GM12878 (cell line): ENCODE results near the gene CDH4. TPM values are rescaled to one million over a fixed set of nuclear protein-coding genes. Genes with fewer than 3 reads are reported as not detected.

Experiments
- ATAC-seq: fragments of 200-7000 bp; cut with Tn5 transposase; 3 replicates; pipeline ENCODE4 v1.9.1; 2020; ENCODE audit warnings: mild to moderate bottlenecking, moderate library complexity
- BruUV-seq: library from RNA; stranded (reverse); fragments of 400-500 nt; replicated peaks from 2 replicates; lab custom pipeline; 2021; lab: Mats Ljungman, UMichigan
- CTCF ChIA-PET: fragments of 300-600 bp; sonication (Branson Sonifier 250); formaldehyde crosslinking; extraction: SDS; loops from one replicate; lab custom pipeline; 2021; ENCODE audit warnings: inconsistent platforms; lab: Yijun Ruan, JAX
- POLR2A ChIA-PET: fragments of 350-600 bp; formaldehyde crosslinking; extraction: SDS; loops from one replicate; lab custom pipeline; 2021; ENCODE audit warnings: inconsistent platforms; lab: Charles Lee
- RAD21 ChIA-PET: fragments of 300-600 bp; sonication (Branson Sonifier 250); formaldehyde crosslinking; loops from one replicate; lab custom pipeline; 2023; ENCODE audit warnings: antibody characterized with exemption; ENCODE audit not compliant: unreplicated experiment; lab: Charles Lee
- SMC1A ChIA-PET: fragments of 300-600 bp; sonication (Branson Sonifier 250); formaldehyde crosslinking; loops from one replicate; lab custom pipeline; 2023; ENCODE audit not compliant: unreplicated experiment, uncharacterized antibody; lab: Charles Lee
- DNase-seq: peaks from one replicate; pipeline ENCODE4 v3.0.0-alpha.2; 2011; ENCODE audit warnings: low read depth, low spot score
- FAIRE-seq: peaks from 3 replicates; lab custom pipeline; 2011; peaks lifted over from hg19 to GRCh38; lab: Jason Lieb, UNC
- H2AFZ ChIP-seq: 2 replicates; pipeline ENCODE4 v1.6.0; 2011; ENCODE audit warnings: low read depth, low read length, control low read depth; ENCODE audit not compliant: control insufficient read depth
- H3K27ac ChIP-seq: 2 replicates; pipeline ENCODE4 v1.5.1; 2011; ENCODE audit warnings: control low read depth; ENCODE audit not compliant: control insufficient read depth, insufficient read depth
- H3K27me3 ChIP-seq, 2 experiments: replicated peaks in 1 of 2; 2 replicates each; pipeline versions ENCODE4 v1.6.0 to v1.6.1; 2011; ENCODE audit warnings: low read length in 1 of 2; ENCODE audit not compliant: control insufficient read depth in 2 of 2, insufficient read depth in 2 of 2
- H3K36me3 ChIP-seq, 2 experiments: 2 replicates each; pipeline ENCODE4 v1.5.1; 2011; ENCODE audit warnings: low read length in 1 of 2; ENCODE audit not compliant: control insufficient read depth in 2 of 2, insufficient read depth in 2 of 2
- H3K4me1 ChIP-seq: 2 replicates; pipeline ENCODE4 v1.6.1; 2011; ENCODE audit warnings: mild to moderate bottlenecking, low read length, moderate library complexity, mixed read lengths; ENCODE audit not compliant: control insufficient read depth, insufficient read depth
- H3K4me2 ChIP-seq: 2 replicates; pipeline ENCODE4 v1.6.0; 2011; ENCODE audit warnings: control low read depth; ENCODE audit not compliant: control insufficient read depth, insufficient read depth
- H3K4me3 ChIP-seq: fragments of 200-600 bp; sonication (generic); 2 replicates; pipeline ENCODE4 v1.5.1; 2016
- H3K79me2 ChIP-seq: 2 replicates; pipeline ENCODE4 v1.6.0; 2011; ENCODE audit warnings: low read length; ENCODE audit not compliant: control insufficient read depth, insufficient read depth
- H3K9ac ChIP-seq: 2 replicates; pipeline ENCODE4 v1.8.0; 2011; ENCODE audit warnings: low read length, control low read depth, mixed read lengths; ENCODE audit not compliant: control insufficient read depth, insufficient read depth
- H3K9me3 ChIP-seq: replicated peaks from 3 replicates; pipeline ENCODE4 v1.5.1; 2011; ENCODE audit warnings: mild to moderate bottlenecking, low read length; ENCODE audit not compliant: control insufficient read depth, insufficient read depth
- H4K20me1 ChIP-seq: 2 replicates; pipeline ENCODE4 v1.6.0; 2011; ENCODE audit not compliant: control insufficient read depth, insufficient read depth
- BCL3 ChIP-seq: IDR thresholded peaks from 2 replicates; pipeline ENCODE4 v1.6.1; 2011; ENCODE audit warnings: borderline replicate concordance, low read depth, mild to moderate bottlenecking, moderate library complexity, low read length; ENCODE audit not compliant: insufficient read depth, poor library complexity, severe bottlenecking
- IRF5 ChIP-seq: fragments of 450-650 bp; IDR thresholded peaks from 2 replicates; pipeline ENCODE4 v1.6.1; 2017; ENCODE audit warnings: borderline replicate concordance
- RELA ChIP-seq: fragments of 450-650 bp; IDR thresholded peaks from 2 replicates; pipeline ENCODE4 v1.8.0; 2014; ENCODE audit warnings: borderline replicate concordance; ENCODE audit not compliant: partially characterized antibody
- WGBS: methylation state at CpG from one replicate; pipeline ENCODE4 v1.1.6; 2016; ENCODE audit warnings: low lambda C conversion rate; ENCODE audit not compliant: insufficient replicate concordance, insufficient coverage; ENCODE audit errors: missing lambda C conversion rate; 5-methylcytosine and 5-hydroxymethylcytosine counted together
- in situ Hi-C: fragments of 300-500 bp; cut with MboI; formaldehyde crosslinking; loops from 9 replicates; pipeline ENCODE4 v1.14.3; 2018; ENCODE audit warnings: mixed read lengths
- intact Hi-C: fragments of 100-400 bp; cut with micrococcal nuclease; formaldehyde crosslinking; loops from one replicate; pipeline ENCODE4 v1.14.2; 2022; ENCODE audit not compliant: unreplicated experiment
- polyA plus RNA-seq, 11 experiments: library from polyadenylated mRNA; depleted of rRNA in 4 of 11; unstranded in 6 of 11; stranded (reverse) in 5 of 11; fragments of >200 nt; fragmentation: Nextera tagmentation in 4 of 11; fragmentation: Illumina TruSeq in 1 of 11; extraction: Ambion mirVana in 4 of 11; extraction: Trizol in 1 of 11; gene quantifications; 1 replicate in 1 of 11; 2 replicates in 10 of 11; pipeline versions ENCODE4 v1.2.1 to v1.2.3, GENCODE V29; 2011 to 2016; ENCODE audit warnings: inconsistent platforms in 2 of 11, missing spikeins in 2 of 11, low read depth in 1 of 11
- total RNA-seq, 4 experiments: library from RNA; depleted of rRNA in 3 of 4; stranded (reverse); fragments of >200 nt in 3 of 4; fragmentation: Illumina TruSeq in 1 of 4; extraction: Trizol in 1 of 4; gene quantifications; 2 replicates each; pipeline versions ENCODE4 v1.2.1 to v1.2.3, GENCODE V29; 2013 to 2021
- TF ChIP-seq, protein P1 (sequence below): IDR thresholded peaks from 2 replicates; pipeline ENCODE4 v1.6.1; 2011; ENCODE audit warnings: mild to moderate bottlenecking, low read depth, low read length, moderate library complexity; ENCODE audit not compliant: insufficient replicate concordance

Gene CDH4
- total and polyA plus RNA-seq, 10 of the 15 experiments (the other 5 are each of a cell fraction or from before 2014, with no cell fraction given), result not detected

- H3K9ac ChIP-seq, result no peak overlapping the region
- H3K36me3 ChIP-seq, result no peaks in the 10 kb centered on the region
- H3K9me3 ChIP-seq, result no peaks in the 10 kb centered on the region; the same call in 2 of the 3 replicates
- H3K4me3 ChIP-seq, result no peak overlapping the region
- DNase-seq (no peak), FAIRE-seq (no peak), ATAC-seq (no peak)
- intact Hi-C loops, result no loop called here
- no peaks in the 10 kb centered on the region for H3K27me3 ChIP-seq
- H2AFZ ChIP-seq, result no peak overlapping the region
- ChIA-PET RAD21 (no interaction called here), SMC1A (no interaction called here), POLR2A (no interaction called here), CTCF (no interaction called here)
- no peak overlapping the region for H3K27ac ChIP-seq
- WGBS, result 84% methylated on average over 13 of the region's 13 CpGs
- in situ Hi-C loops, result loop anchor here (5.0 to 25.0 kb wide), 3 partner anchors 50 to 350 kb away; no protein-coding TSS in a partner anchor
- no peak overlapping the region for H3K4me2 ChIP-seq
- H3K79me2 ChIP-seq, result no peaks in the 10 kb centered on the region
- no peaks in the 10 kb centered on the region for H3K4me1 ChIP-seq
- H4K20me1 ChIP-seq, result no peaks in the 10 kb centered on the region
- no TSS peak for BruUV-seq
- TF ChIP-seq IRF5 (0 out of 2 replicates have a peak, but pooled peaks have one; percentile 13), RELA (no peak), BCL3 (peak; percentile 61)
- TF ChIP-seq, protein P1, sequence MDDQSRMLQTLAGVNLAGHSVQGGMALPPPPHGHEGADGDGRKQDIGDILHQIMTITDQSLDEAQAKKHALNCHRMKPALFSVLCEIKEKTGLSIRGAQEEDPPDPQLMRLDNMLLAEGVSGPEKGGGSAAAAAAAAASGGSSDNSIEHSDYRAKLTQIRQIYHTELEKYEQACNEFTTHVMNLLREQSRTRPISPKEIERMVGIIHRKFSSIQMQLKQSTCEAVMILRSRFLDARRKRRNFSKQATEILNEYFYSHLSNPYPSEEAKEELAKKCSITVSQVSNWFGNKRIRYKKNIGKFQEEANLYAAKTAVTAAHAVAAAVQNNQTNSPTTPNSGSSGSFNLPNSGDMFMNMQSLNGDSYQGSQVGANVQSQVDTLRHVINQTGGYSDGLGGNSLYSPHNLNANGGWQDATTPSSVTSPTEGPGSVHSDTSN, result peak; percentile 5
- TF ChIP-seq, all 136 proteins: peak for 3
Observed at GRCh38 chr20:61311656-61312387, 59.8 kb downstream of the CDH4 start.
